NCI-H748 (cell line): ENCODE results near the gene TNS3.
"Not testable (repeated sequence)": the region's sequence is repeated elsewhere in the genome, so short reads cannot be mapped to it uniquely, and the experiment has no call there.

Experiments used
- DNase-seq: peaks from one replicate; lab custom pipeline; 2025; ENCODE audit not compliant: unreplicated experiment; lab: John Stamatoyannopoulos, UW

Gene TNS3

GRCh38 chr7:47543056-47543455 is 38.9 kb downstream of the TNS3 start:
- DNase-seq = no peak

GRCh38 chr7:47542051-47542450 is 39.9 kb downstream of the TNS3 start:
- DNase-seq = no peak

- not testable (repeated sequence) for DNase-seq
Measured at GRCh38 chr7:47541485-47541884, 40.4 kb downstream of the TNS3 start.

- no peak for DNase-seq
Measured at GRCh38 chr7:47540387-47541350, 41.2 kb downstream of the TNS3 start.

GRCh38 chr7:47540053-47540386 is 41.9 kb downstream of the TNS3 start:
- no peak for DNase-seq

- no peak for DNase-seq
Measured at GRCh38 chr7:47539398-47540052, 42.4 kb downstream of the TNS3 start.

- DNase-seq = no peak
Measured at GRCh38 chr7:47538846-47539311, 43.0 kb downstream of the TNS3 start.

GRCh38 chr7:47537716-47538675 is 43.9 kb downstream of the TNS3 start:
- no peak for DNase-seq

- DNase-seq = no peak
Measured at GRCh38 chr7:47536661-47537611, 45.0 kb downstream of the TNS3 start.

- DNase-seq = no peak
Measured at GRCh38 chr7:47535704-47536628, 45.9 kb downstream of the TNS3 start.

GRCh38 chr7:47535035-47535703 is 46.7 kb downstream of the TNS3 start:
- no peak for DNase-seq

- peak; percentile 35 for DNase-seq
Measured at GRCh38 chr7:47534322-47535034, 47.4 kb downstream of the TNS3 start.

- DNase-seq = no peak
Measured at GRCh38 chr7:47531584-47532492, 50.1 kb downstream of the TNS3 start.

- DNase-seq = no peak
Measured at GRCh38 chr7:47529826-47530555, 51.9 kb downstream of the TNS3 start.

- no peak for DNase-seq
Measured at GRCh38 chr7:47529405-47529804, 52.5 kb downstream of the TNS3 start.

GRCh38 chr7:47528471-47528870 is 53.4 kb downstream of the TNS3 start:
- DNase-seq = no peak
